MM.1S (cell line): ENCODE measurements around the gene TSPAN33.
A peak's percentile ranks its signal among the peaks of the same experiment; 100 is the strongest.

Source experiments
- DNase-seq: peaks from one replicate; pipeline ENCODE4 v3.0.0-alpha.2; 2015
- H2AFZ ChIP-seq: fragments of 300-600 bp; sonication (generic); 2 replicates; pipeline ENCODE4 v1.6.0; 2016; ENCODE audit warnings: antibody characterized with exemption, low read length
- H3F3A ChIP-seq: fragments of 300-600 bp; sonication (generic); 2 replicates; pipeline ENCODE4 v1.6.1; 2016; ENCODE audit warnings: mild to moderate bottlenecking, antibody characterized with exemption, low read length, moderate library complexity, mixed read lengths; ENCODE audit not compliant: insufficient read depth
- H3K27ac ChIP-seq: fragments of 300-600 bp; sonication (generic); 2 replicates; pipeline ENCODE4 v1.5.1; 2016; ENCODE audit warnings: mild to moderate bottlenecking, low read length
- H3K27me3 ChIP-seq: fragments of 300-600 bp; sonication (generic); replicated peaks from 2 replicates; pipeline ENCODE4 v1.6.0; 2016; ENCODE audit warnings: low read length; ENCODE audit not compliant: insufficient read depth
- H3K36me3 ChIP-seq: fragments of 300-600 bp; sonication (generic); replicated peaks from 2 replicates; pipeline ENCODE4 v1.6.1; 2016; ENCODE audit warnings: mild to moderate bottlenecking, low read length, mixed read lengths; ENCODE audit not compliant: insufficient read depth
- H3K4me1 ChIP-seq: fragments of 300-600 bp; sonication (generic); 2 replicates; pipeline ENCODE4 v1.6.1; 2016; ENCODE audit warnings: low read length, mixed read lengths
- H3K4me2 ChIP-seq: fragments of 300-600 bp; sonication (generic); 2 replicates; pipeline ENCODE4 v1.6.0; 2016; ENCODE audit warnings: low read depth, low read length
- H3K4me3 ChIP-seq: fragments of 300-600 bp; sonication (generic); 2 replicates; pipeline ENCODE4 v1.5.1; 2016; ENCODE audit warnings: low read length, mixed read lengths
- H3K79me2 ChIP-seq: fragments of 300-600 bp; sonication (generic); 2 replicates; pipeline ENCODE4 v1.6.1; 2016; ENCODE audit warnings: mixed run types, low read length, mixed read lengths
- H3K9ac ChIP-seq: fragments of 300-600 bp; sonication (generic); 2 replicates; pipeline ENCODE4 v1.6.1; 2016; ENCODE audit warnings: low read length, mixed read lengths
- H3K9me2 ChIP-seq: fragments of 300-600 bp; sonication (generic); replicated peaks from 2 replicates; pipeline ENCODE4 v1.6.1; 2016; ENCODE audit warnings: mild to moderate bottlenecking, low read length, mixed read lengths; ENCODE audit not compliant: insufficient read depth
- H3K9me3 ChIP-seq: fragments of 300-600 bp; sonication (generic); replicated peaks from 2 replicates; pipeline ENCODE4 v1.6.1; 2016; ENCODE audit warnings: mild to moderate bottlenecking, low read length, mixed read lengths; ENCODE audit not compliant: insufficient read depth
- H4K20me1 ChIP-seq: fragments of 300-600 bp; sonication (generic); 2 replicates; pipeline ENCODE4 v1.6.1; 2016; ENCODE audit warnings: mild to moderate bottlenecking, low read length, moderate library complexity, mixed read lengths; ENCODE audit not compliant: insufficient read depth
- CTCF ChIP-seq: fragments of 300-600 bp; sonication (generic); IDR thresholded peaks from 2 replicates; pipeline ENCODE4 v1.5.1; 2016; ENCODE audit warnings: antibody characterized with exemption, low read length, mixed read lengths
- EZH2 ChIP-seq: fragments of 300-600 bp; sonication (generic); optimal IDR thresholded peaks from 2 replicates; pipeline ENCODE3; 2017; ENCODE audit warnings: low read depth, mild to moderate bottlenecking, antibody characterized with exemption, low read length, mixed read lengths
- EZH2phosphoT487 ChIP-seq: fragments of 300-600 bp; sonication (generic); IDR thresholded peaks from 2 replicates; pipeline ENCODE4 v1.6.1; 2018; ENCODE audit warnings: antibody characterized with exemption, low read length

Gene TSPAN33

GRCh38 chr7:129100827-129101166 is 43.7 kb upstream of the TSPAN33 start:
- Histone ChIP-seq H3K9ac (no peak overlapping the region), H2AFZ (no peak overlapping the region), H3F3A (peaks cover 10% of the 10 kb centered on the region), H3K9me3 (no peaks in the 10 kb centered on the region), H3K27me3 (no peaks in the 10 kb centered on the region), H3K9me2 (no peaks in the 10 kb centered on the region), H3K4me3 (no peak overlapping the region), H3K36me3 (no peaks in the 10 kb centered on the region), H4K20me1 (no peaks in the 10 kb centered on the region), H3K4me2 (no peak overlapping the region), H3K27ac (no peak overlapping the region), H3K4me1 (peaks cover 10% of the 10 kb centered on the region), H3K79me2 (no peaks in the 10 kb centered on the region)
- TF ChIP-seq EZH2phosphoT487: no peak
- no peak for TF ChIP-seq CTCF
- TF ChIP-seq EZH2: no peak
- no peak for DNase-seq

GRCh38 chr7:129101746-129102145 is 42.8 kb upstream of the TSPAN33 start:
- Histone ChIP-seq H3K9me3 (no peaks in the 10 kb centered on the region), H2AFZ (no peak overlapping the region), H3K9me2 (no peaks in the 10 kb centered on the region), H3K9ac (no peak overlapping the region), H3K79me2 (no peaks in the 10 kb centered on the region), H4K20me1 (no peaks in the 10 kb centered on the region), H3K4me2 (no peak overlapping the region), H3K36me3 (no peaks in the 10 kb centered on the region), H3K4me3 (no peak overlapping the region), H3F3A (0 out of 2 replicates have a peak, but pooled peaks cover 2% of the 10 kb centered on the region), H3K27me3 (no peaks in the 10 kb centered on the region), H3K27ac (no peak overlapping the region), H3K4me1 (peaks cover under 1% of the 10 kb centered on the region; the same call in 1 of the 2 replicates)
- no peak for TF ChIP-seq EZH2
- no peak for TF ChIP-seq EZH2phosphoT487
- no peak for TF ChIP-seq CTCF
- DNase-seq: peak; percentile 4

- Histone ChIP-seq H4K20me1 (no peaks in the 10 kb centered on the region), H3K9ac (no peak overlapping the region), H3K9me3 (no peaks in the 10 kb centered on the region), H3K9me2 (no peaks in the 10 kb centered on the region), H3K36me3 (no peaks in the 10 kb centered on the region), H3K27ac (no peak overlapping the region), H3K79me2 (no peaks in the 10 kb centered on the region), H3K27me3 (no peaks in the 10 kb centered on the region), H3K4me2 (no peak overlapping the region), H3F3A (no peaks in the 10 kb centered on the region), H3K4me1 (no peaks in the 10 kb centered on the region), H2AFZ (no peak overlapping the region), H3K4me3 (no peak overlapping the region)
- peak; percentile 5 for DNase-seq
- no peak for TF ChIP-seq EZH2phosphoT487
- TF ChIP-seq EZH2: no peak
- TF ChIP-seq CTCF: no peak
Measured at GRCh38 chr7:129103561-129104324, 40.8 kb upstream of the TSPAN33 start.
